ENCODE data around the gene GNRH2. TPM values are rescaled to one million over a fixed set of nuclear protein-coding genes. Genes with fewer than 3 reads are reported as not detected.
A peak's percentile ranks its signal among the peaks of the same experiment; 100 is the strongest.
"Not testable (repeated sequence)": the region's sequence is repeated elsewhere in the genome, so short reads cannot be mapped to it uniquely, and the experiment has no call there.

GNRH2 gene
- total and polyA plus RNA-seq, 2 experiments from 2014 or later, result not detected

DNA sequence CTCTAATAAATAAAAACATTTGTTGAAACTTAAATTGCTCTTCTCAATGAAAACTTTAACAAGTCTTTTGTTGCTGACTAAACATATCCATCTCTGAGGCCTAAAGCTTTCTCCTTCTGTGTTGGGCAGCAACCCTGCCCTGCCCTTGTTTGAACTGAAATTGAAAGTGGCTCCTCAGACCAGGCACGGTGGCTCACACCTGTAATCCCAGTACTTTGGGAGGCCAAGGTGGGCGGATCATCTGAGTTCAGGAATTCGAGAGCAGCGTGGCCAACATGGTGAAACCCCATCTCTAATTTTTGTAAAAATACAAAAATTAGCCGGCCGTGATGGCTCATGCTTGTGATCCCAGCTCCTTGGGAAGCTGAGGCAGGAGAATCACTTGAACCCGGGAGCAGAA lies 29.2 kb upstream of the GNRH2 start:
- H3K79me2 ChIP-seq (ENCODE audit: insufficient read depth), result no peaks in the 10 kb centered on the region
- no peaks in the 10 kb centered on the region for H4K20me1 ChIP-seq (ENCODE audit: insufficient read depth)
- H2AFZ ChIP-seq, result no peak overlapping the region
- in situ Hi-C loops (cut with MboI), result no loop called here
- 94 to 100% methylated on average over 7 of the region's 7 CpGs for WGBS, 2 experiments (ENCODE audit: low coverage in 1 of 2, low lambda C conversion rate in 2 of 2, missing lambda C conversion rate in 2 of 2)
- no peak overlapping the region for H3K4me2 ChIP-seq (ENCODE audit: unreplicated experiment)
- no peak overlapping the region for H3K27ac ChIP-seq
- peaks cover 12% of the 10 kb centered on the region for H3F3A ChIP-seq (ENCODE audit: insufficient read depth)
- no peak overlapping the region for H3K4me3 ChIP-seq
- TF ChIP-seq EZH2 (IDR thresholded peaks at IDR 0.05; ENCODE audit: insufficient read depth, poor library complexity, severe bottlenecking) (no peak), EZH2phosphoT487 (IDR thresholded peaks at IDR 0.05; ENCODE audit: insufficient read depth, low read depth) (no peak)
- peaks cover 7% of the 10 kb centered on the region for H3K4me1 ChIP-seq (ENCODE audit: insufficient read depth)
- no peaks in the 10 kb centered on the region for H3K9me3 ChIP-seq (ENCODE audit: low read depth)
- H3K36me3 ChIP-seq (ENCODE audit: low read depth), result no peaks in the 10 kb centered on the region
- no peaks in the 10 kb centered on the region for H3K27me3 ChIP-seq (replicated peaks; ENCODE audit: insufficient read depth)
- no peak overlapping the region for H3K9ac ChIP-seq
- H3K9me2 ChIP-seq (ENCODE audit: insufficient read depth), result no peaks in the 10 kb centered on the region
- DNase-seq, result no peak

DNA sequence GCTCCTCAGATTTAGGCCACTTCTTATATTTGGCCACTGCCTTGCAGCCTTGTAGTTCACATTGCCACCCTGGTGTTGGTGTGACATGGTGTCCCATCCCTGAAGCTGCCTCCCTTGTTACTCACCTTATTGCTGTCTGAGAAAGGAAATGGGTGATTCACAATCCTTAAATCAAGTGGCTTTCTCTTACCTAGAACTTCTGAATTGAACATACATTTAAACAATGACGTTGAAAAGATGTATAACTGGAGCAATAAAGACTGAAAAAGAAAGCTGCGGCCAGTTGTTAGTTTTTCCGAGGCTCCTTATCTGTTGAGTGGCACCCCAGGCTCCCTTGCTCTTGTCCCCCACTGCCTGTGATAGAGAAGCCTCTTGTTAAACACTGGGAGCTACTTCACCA lies 28.8 kb upstream of the GNRH2 start:
- 93 to 97% methylated on average over 3 of the region's 3 CpGs for WGBS, 2 experiments (ENCODE audit: low coverage in 1 of 2, low lambda C conversion rate in 2 of 2, missing lambda C conversion rate in 2 of 2)
- in situ Hi-C loops (cut with MboI), result no loop called here
- DNase-seq, result peak; percentile 5
- H3K79me2 ChIP-seq (ENCODE audit: insufficient read depth), result no peaks in the 10 kb centered on the region
- H3K27ac ChIP-seq, result no peak overlapping the region
- TF ChIP-seq EZH2phosphoT487 (IDR thresholded peaks at IDR 0.05; ENCODE audit: insufficient read depth, low read depth) (no peak), EZH2 (IDR thresholded peaks at IDR 0.05; ENCODE audit: insufficient read depth, poor library complexity, severe bottlenecking) (no peak)
- H3K9me2 ChIP-seq (ENCODE audit: insufficient read depth), result no peaks in the 10 kb centered on the region
- no peaks in the 10 kb centered on the region for H3K27me3 ChIP-seq (replicated peaks; ENCODE audit: insufficient read depth)
- no peak overlapping the region for H3K4me3 ChIP-seq
- no peak overlapping the region for H3K9ac ChIP-seq
- H3K4me2 ChIP-seq (ENCODE audit: unreplicated experiment), result no peak overlapping the region
- H3K36me3 ChIP-seq (ENCODE audit: low read depth), result no peaks in the 10 kb centered on the region
- H3K9me3 ChIP-seq (ENCODE audit: low read depth), result no peaks in the 10 kb centered on the region
- H4K20me1 ChIP-seq (ENCODE audit: insufficient read depth), result no peaks in the 10 kb centered on the region
- no peak overlapping the region for H2AFZ ChIP-seq
- peaks cover 7% of the 10 kb centered on the region for H3K4me1 ChIP-seq (ENCODE audit: insufficient read depth)
- peaks cover 12% of the 10 kb centered on the region for H3F3A ChIP-seq (ENCODE audit: insufficient read depth)

DNA sequence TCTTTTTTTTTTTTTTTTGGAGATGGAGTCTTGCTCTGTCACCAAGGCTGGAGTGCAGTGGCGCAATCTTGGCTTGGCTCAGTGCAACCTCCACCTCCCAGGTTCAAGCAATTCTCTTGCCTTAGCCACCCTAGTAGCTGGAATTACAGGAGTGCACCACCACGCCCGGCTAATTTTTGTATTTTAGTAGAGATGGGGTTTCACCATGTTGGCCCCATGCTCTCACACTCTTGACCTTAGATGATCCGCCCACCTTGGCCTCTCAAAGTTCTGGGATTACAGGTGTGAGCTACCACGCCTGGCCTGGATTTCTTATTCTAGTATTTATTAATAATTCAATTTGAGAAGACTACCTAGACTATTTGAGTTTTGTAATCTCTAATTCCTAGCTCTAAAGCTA lies 28.1 kb upstream of the GNRH2 start:
- H3K36me3 ChIP-seq (ENCODE audit: low read depth); H3K4me1 ChIP-seq (ENCODE audit: insufficient read depth); H3K9ac ChIP-seq; H3K27ac ChIP-seq; in situ Hi-C loops (cut with MboI); H3K27me3 ChIP-seq (replicated peaks; ENCODE audit: insufficient read depth); H3K9me3 ChIP-seq (ENCODE audit: low read depth); H3K4me2 ChIP-seq (ENCODE audit: unreplicated experiment); H4K20me1 ChIP-seq (ENCODE audit: insufficient read depth); DNase-seq; H3K79me2 ChIP-seq (ENCODE audit: insufficient read depth); H3K9me2 ChIP-seq (ENCODE audit: insufficient read depth); H3K4me3 ChIP-seq; H2AFZ ChIP-seq: not testable (repeated sequence)
- WGBS, 2 experiments (ENCODE audit: low coverage in 1 of 2, low lambda C conversion rate in 2 of 2, missing lambda C conversion rate in 2 of 2), result 94 to 98% methylated on average over 5 of the region's 5 CpGs
- H3F3A ChIP-seq (ENCODE audit: insufficient read depth), result peaks cover 12% of the 10 kb centered on the region

DNA sequence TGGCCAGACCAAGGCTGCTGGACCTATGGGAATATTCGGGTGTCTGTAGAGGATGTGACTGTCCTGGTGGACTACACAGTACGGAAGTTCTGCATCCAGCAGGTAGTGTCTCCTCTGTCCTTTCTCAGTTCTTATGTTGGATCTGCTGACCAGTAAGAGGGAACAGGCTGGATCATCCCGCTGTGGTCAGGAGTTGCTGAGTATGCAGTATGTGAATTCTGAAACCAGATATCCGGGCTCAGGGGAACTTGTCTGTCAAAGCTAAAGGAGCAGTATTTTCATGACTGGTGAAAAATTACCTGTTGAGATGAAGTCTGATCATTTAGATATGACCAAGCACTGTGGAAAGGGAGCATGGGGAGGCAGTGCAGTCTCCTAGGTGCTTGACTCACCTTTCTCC lies 22.1 kb upstream of the GNRH2 start:
- no peak for TF ChIP-seq EZH2phosphoT487 (IDR thresholded peaks at IDR 0.05; ENCODE audit: insufficient read depth, low read depth)
- no peaks in the 10 kb centered on the region for H3K9me2 ChIP-seq (ENCODE audit: insufficient read depth)
- DNase-seq, result no peak
- H2AFZ ChIP-seq, result no peak overlapping the region
- WGBS, 2 experiments (ENCODE audit: low coverage in 1 of 2, low lambda C conversion rate in 2 of 2, missing lambda C conversion rate in 2 of 2), result 94 to 99% methylated on average over 4 of the region's 4 CpGs
- in situ Hi-C loops (cut with MboI), result no loop called here
- H3K4me1 ChIP-seq (ENCODE audit: insufficient read depth), result no peaks in the 10 kb centered on the region
- H3K9me3 ChIP-seq (ENCODE audit: low read depth), result no peaks in the 10 kb centered on the region
- H3K4me2 ChIP-seq (ENCODE audit: unreplicated experiment), result no peak overlapping the region
- no peaks in the 10 kb centered on the region for H3K79me2 ChIP-seq (ENCODE audit: insufficient read depth)
- H4K20me1 ChIP-seq (ENCODE audit: insufficient read depth), result no peaks in the 10 kb centered on the region
- H3K9ac ChIP-seq, result no peak overlapping the region
- H3K36me3 ChIP-seq (ENCODE audit: low read depth), result peaks cover 8% of the 10 kb centered on the region; the same call in 1 of the 2 replicates
- H3K4me3 ChIP-seq, result no peak overlapping the region
- no peaks in the 10 kb centered on the region for H3F3A ChIP-seq (ENCODE audit: insufficient read depth)
- H3K27me3 ChIP-seq (replicated peaks; ENCODE audit: insufficient read depth), result no peaks in the 10 kb centered on the region
- no peak overlapping the region for H3K27ac ChIP-seq

DNA sequence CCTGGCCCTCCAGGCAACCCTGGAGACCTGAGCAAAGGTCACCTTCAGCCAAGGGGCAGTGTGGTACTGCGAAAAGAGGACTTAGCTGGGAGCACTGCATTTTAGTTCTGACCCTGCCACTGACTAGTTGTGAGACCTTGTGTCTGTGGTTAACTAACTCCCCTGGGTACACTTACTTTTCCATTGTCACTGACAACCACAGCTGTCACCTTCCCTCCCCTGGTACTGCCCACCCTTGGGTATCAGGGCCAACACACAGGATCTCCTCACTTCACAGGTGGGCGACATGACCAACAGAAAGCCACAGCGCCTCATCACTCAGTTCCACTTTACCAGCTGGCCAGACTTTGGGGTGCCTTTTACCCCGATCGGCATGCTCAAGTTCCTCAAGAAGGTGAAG lies 21.6 kb upstream of the GNRH2 start:
- Histone ChIP-seq H3K27me3 (replicated peaks; ENCODE audit: insufficient read depth) (no peaks in the 10 kb centered on the region), H3K79me2 (ENCODE audit: insufficient read depth) (no peaks in the 10 kb centered on the region), H3K36me3 (ENCODE audit: low read depth) (peaks cover 8% of the 10 kb centered on the region; the same call in 1 of the 2 replicates), H3F3A (ENCODE audit: insufficient read depth) (no peaks in the 10 kb centered on the region), H3K4me3 (no peak overlapping the region), H3K9me2 (ENCODE audit: insufficient read depth) (no peaks in the 10 kb centered on the region), H3K9ac (no peak overlapping the region), H3K9me3 (ENCODE audit: low read depth) (no peaks in the 10 kb centered on the region), H3K27ac (no peak overlapping the region), H2AFZ (no peak overlapping the region), H3K4me2 (ENCODE audit: unreplicated experiment) (no peak overlapping the region), H3K4me1 (ENCODE audit: insufficient read depth) (no peaks in the 10 kb centered on the region), H4K20me1 (ENCODE audit: insufficient read depth) (no peaks in the 10 kb centered on the region)
- in situ Hi-C loops (cut with MboI), result no loop called here
- 98 to 100% methylated on average over 5 of the region's 5 CpGs for WGBS, 2 experiments (ENCODE audit: low coverage in 1 of 2, low lambda C conversion rate in 2 of 2, missing lambda C conversion rate in 2 of 2)
- DNase-seq, result no peak
- TF ChIP-seq EZH2phosphoT487 (IDR thresholded peaks at IDR 0.05; ENCODE audit: insufficient read depth, low read depth) (no peak), EZH2 (IDR thresholded peaks at IDR 0.05; ENCODE audit: insufficient read depth, poor library complexity, severe bottlenecking) (no peak)

DNA sequence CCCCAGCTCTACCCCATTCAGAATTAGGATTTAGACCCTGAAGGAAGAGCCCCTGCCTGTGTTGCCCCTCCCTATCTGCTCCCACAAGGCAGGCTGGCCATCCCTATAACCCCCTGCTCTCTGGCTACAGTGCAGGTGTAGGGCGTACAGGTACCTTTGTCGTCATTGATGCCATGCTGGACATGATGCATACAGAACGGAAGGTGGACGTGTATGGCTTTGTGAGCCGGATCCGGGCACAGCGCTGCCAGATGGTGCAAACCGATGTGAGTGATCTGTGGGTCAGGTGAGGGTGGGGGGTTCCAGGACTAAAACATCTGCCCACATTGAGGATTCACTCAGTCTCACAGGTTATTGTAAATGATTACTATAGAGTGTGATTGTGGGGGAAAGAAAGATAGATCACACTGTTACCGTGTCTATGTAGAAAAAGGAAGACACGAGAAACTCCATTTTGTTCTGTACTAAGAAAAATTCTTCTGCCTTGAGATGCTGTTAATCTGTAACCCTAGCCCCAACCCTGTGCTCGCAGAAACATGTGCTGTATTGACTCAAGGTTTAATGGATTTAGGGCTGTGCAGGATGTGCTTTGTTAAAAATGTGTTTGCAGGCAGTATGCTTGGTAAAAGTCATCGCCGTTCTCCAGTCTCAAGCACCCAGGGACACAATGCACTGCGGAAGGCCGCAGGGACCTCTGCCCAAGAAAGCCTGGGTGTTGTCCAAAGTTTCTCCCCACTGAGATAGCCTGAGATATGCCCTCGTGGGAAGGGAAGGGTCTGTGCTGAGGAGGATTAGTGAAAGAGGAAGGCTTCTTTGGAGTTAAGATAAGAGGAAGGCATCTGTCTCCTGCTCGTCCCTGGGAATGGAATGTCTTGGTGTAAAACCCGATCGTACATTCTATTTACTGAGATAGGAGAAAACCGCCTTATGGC lies 20.6 kb upstream of the GNRH2 start:
- H4K20me1 ChIP-seq (ENCODE audit: insufficient read depth); H3K9ac ChIP-seq; H3K9me3 ChIP-seq (ENCODE audit: low read depth); H3K79me2 ChIP-seq (ENCODE audit: insufficient read depth); H3K27me3 ChIP-seq (replicated peaks; ENCODE audit: insufficient read depth); in situ Hi-C loops (cut with MboI); DNase-seq; H3K27ac ChIP-seq; H3K4me2 ChIP-seq (ENCODE audit: unreplicated experiment); H2AFZ ChIP-seq; H3K36me3 ChIP-seq (ENCODE audit: low read depth); H3K9me2 ChIP-seq (ENCODE audit: insufficient read depth); H3F3A ChIP-seq (ENCODE audit: insufficient read depth); H3K4me1 ChIP-seq (ENCODE audit: insufficient read depth); H3K4me3 ChIP-seq: not testable (repeated sequence)
- 94 to 95% methylated on average over 20 of the region's 20 CpGs for WGBS, 2 experiments (ENCODE audit: low coverage in 1 of 2, low lambda C conversion rate in 2 of 2, missing lambda C conversion rate in 2 of 2)
